ENCODE results near the gene SH3BP4. TPM values are rescaled to one million over a fixed set of nuclear protein-coding genes. Genes with fewer than 3 reads are reported as not detected.

Gene SH3BP4
- polyA plus RNA-seq, 1 donor, result 17.0 TPM

- DNase-seq (ENCODE audit: low read depth), result no peak
Observed at GRCh38 chr2:234997389-234997788, 45.6 kb downstream of the SH3BP4 start.

GRCh38 chr2:234998404-234999211, 46.8 kb downstream of the SH3BP4 start:
- no peak for DNase-seq (ENCODE audit: low read depth)

- no peak for DNase-seq (ENCODE audit: low read depth)
Observed at GRCh38 chr2:234999740-235000425, 48.1 kb downstream of the SH3BP4 start.

- DNase-seq (ENCODE audit: low read depth), result no peak
Observed at GRCh38 chr2:235000426-235001236, 48.8 kb downstream of the SH3BP4 start.

- DNase-seq (ENCODE audit: low read depth), result no peak
Observed at GRCh38 chr2:235001237-235002133, 49.7 kb downstream of the SH3BP4 start.

GRCh38 chr2:235002198-235003095, 50.6 kb downstream of the SH3BP4 start:
- no peak for DNase-seq (ENCODE audit: low read depth)

GRCh38 chr2:235003096-235003775, 51.4 kb downstream of the SH3BP4 start:
- no peak for DNase-seq (ENCODE audit: low read depth)

- no peak for DNase-seq (ENCODE audit: low read depth)
Observed at GRCh38 chr2:235004329-235004903, 52.6 kb downstream of the SH3BP4 start.

- no peak for DNase-seq (ENCODE audit: low read depth)
Observed at GRCh38 chr2:235005023-235005422, 53.2 kb downstream of the SH3BP4 start.

- no peak for DNase-seq (ENCODE audit: low read depth)
Observed at GRCh38 chr2:235005603-235006259, 53.9 kb downstream of the SH3BP4 start.

GRCh38 chr2:235006461-235006860, 54.6 kb downstream of the SH3BP4 start:
- DNase-seq (ENCODE audit: low read depth), result no peak

- DNase-seq (ENCODE audit: low read depth), result no peak
Observed at GRCh38 chr2:235006986-235007385, 55.2 kb downstream of the SH3BP4 start.

GRCh38 chr2:235007664-235008457, 56.0 kb downstream of the SH3BP4 start:
- DNase-seq (ENCODE audit: low read depth), result no peak

- DNase-seq (ENCODE audit: low read depth), result no peak
Observed at GRCh38 chr2:235008584-235009044, 56.8 kb downstream of the SH3BP4 start.

GRCh38 chr2:235009081-235009480, 57.3 kb downstream of the SH3BP4 start:
- DNase-seq (ENCODE audit: low read depth), result no peak

- DNase-seq (ENCODE audit: low read depth), result no peak
Observed at GRCh38 chr2:235010117-235010714, 58.4 kb downstream of the SH3BP4 start.

GRCh38 chr2:235011607-235011928, 59.8 kb downstream of the SH3BP4 start:
- no peak for DNase-seq (ENCODE audit: low read depth)
